Skeletal muscle tissue (tissue), 4 donors: ENCODE results near the gene FBXO2. TPM values are rescaled to one million over a fixed set of nuclear protein-coding genes. Genes with fewer than 3 reads are reported as not detected.
"Not testable (repeated sequence)": the region's sequence is repeated elsewhere in the genome, so short reads cannot be mapped to it uniquely, and the experiment has no call there.

Source experiments
- H3K27ac ChIP-seq: one replicate; pipeline ENCODE4 v1.7.0; 2013; ENCODE audit warnings: mild to moderate bottlenecking, low read depth, low read length, inconsistent platforms
- H3K27me3 ChIP-seq, 3 donors: one replicate each; pipeline ENCODE4 v1.7.0; 2013; ENCODE audit warnings: low read length in 3 of 3; ENCODE audit not compliant: control insufficient read depth in 3 of 3, insufficient read depth in 3 of 3
- H3K36me3 ChIP-seq, 3 donors: one replicate each; pipeline ENCODE4 v1.7.0; 2013; ENCODE audit warnings: low read length in 3 of 3; ENCODE audit not compliant: control insufficient read depth in 3 of 3, insufficient read depth in 3 of 3
- H3K4me1 ChIP-seq, 3 donors: one replicate each; pipeline ENCODE4 v1.7.0; 2013; ENCODE audit warnings: low read length in 3 of 3, mild to moderate bottlenecking in 3 of 3; ENCODE audit not compliant: control insufficient read depth in 3 of 3, insufficient read depth in 3 of 3
- H3K4me3 ChIP-seq, 3 donors: one replicate each; pipeline ENCODE4 v1.7.0; 2013; ENCODE audit warnings: low read length in 3 of 3
- H3K9ac ChIP-seq, 3 donors: one replicate each; pipeline ENCODE4 v1.7.0; 2013; ENCODE audit warnings: low read length in 3 of 3, mild to moderate bottlenecking in 3 of 3, moderate library complexity in 2 of 3, low read depth in 1 of 3
- H3K9me3 ChIP-seq, 3 donors: one replicate each; pipeline ENCODE4 v1.7.0; 2013; ENCODE audit warnings: low read length in 3 of 3; ENCODE audit not compliant: control insufficient read depth in 3 of 3
- total RNA-seq: library from RNA; depleted of rRNA; stranded (reverse); fragments of >200 nt; gene quantifications from one replicate; pipeline ENCODE4 v1.2.3, GENCODE V29; 2014
- donor health status: Osteomylitis.

The FBXO2 gene
- total RNA-seq, 1 donor from 2014 or later, result 0.52 TPM

DNA sequence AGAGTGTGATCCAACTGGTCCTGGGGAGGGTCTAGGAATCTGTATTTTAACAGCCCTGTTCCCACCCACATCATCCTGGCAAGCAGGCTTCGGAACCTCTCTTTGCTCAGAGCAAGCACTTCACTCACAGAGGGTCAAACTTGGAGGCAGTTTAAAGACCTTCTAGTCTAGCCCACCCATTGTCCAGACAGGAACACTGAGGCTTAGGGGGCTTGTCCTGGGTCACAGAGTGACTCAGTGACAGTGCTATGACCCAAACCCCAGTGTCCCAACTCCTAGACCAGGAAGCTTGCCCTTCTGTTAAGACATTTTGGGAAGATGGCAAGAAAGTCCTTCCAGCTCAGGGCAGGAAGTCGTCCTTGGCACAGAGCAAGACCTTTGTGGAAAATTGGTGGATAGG lies 36.5 kb downstream of the FBXO2 start:
- Histone ChIP-seq H3K27ac (no peak overlapping the region), H3K36me3 (no peaks in the 10 kb centered on the region), H3K4me3 (no peak overlapping the region), H3K4me1 (peaks cover 0 to 4% (median 0%) of the 10 kb centered on the region in 3 donors), H3K9me3 (no peaks in the 10 kb centered on the region), H3K9ac (no peak overlapping the region), H3K27me3 (peaks cover 50 to 73% (median 55%) of the 10 kb centered on the region in 3 donors)

DNA sequence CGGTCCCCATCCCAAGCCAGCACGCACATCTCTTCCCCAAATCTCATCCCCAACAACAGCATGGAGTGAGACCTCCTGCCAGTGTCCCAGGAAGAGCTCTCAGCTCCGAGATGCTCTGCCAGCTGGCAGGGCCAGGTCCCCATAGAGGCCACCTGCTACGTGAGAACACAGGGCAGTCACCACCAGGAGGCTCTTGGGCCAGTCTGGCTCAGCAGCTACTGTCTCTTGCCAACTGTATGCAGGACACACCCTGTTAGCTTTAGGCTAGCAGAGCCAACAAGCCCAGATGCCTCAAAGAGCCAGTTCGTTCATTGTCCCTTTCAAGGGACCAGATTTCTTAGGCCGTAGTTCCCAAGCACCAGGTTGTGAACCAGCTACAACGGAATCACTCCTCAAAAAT lies 36.9 kb downstream of the FBXO2 start:
- Histone ChIP-seq H3K4me3 (no peak overlapping the region), H3K4me1 (peaks cover 0 to 4% (median 0%) of the 10 kb centered on the region in 3 donors), H3K9me3 (no peaks in the 10 kb centered on the region), H3K27ac (no peak overlapping the region), H3K36me3 (no peaks in the 10 kb centered on the region), H3K27me3 (peaks cover 48 to 71% (median 54%) of the 10 kb centered on the region in 3 donors), H3K9ac (no peak overlapping the region)

- no peaks in the 10 kb centered on the region for H3K9me3 ChIP-seq
- H3K4me3 ChIP-seq, result no peak overlapping the region
- H3K9ac ChIP-seq, result no peak overlapping the region
- no peaks in the 10 kb centered on the region for H3K36me3 ChIP-seq
- peaks cover 45 to 66% (median 49%) of the 10 kb centered on the region in 3 donors for H3K27me3 ChIP-seq
- peaks cover 0 to 4% (median 0%) of the 10 kb centered on the region in 3 donors for H3K4me1 ChIP-seq
- H3K27ac ChIP-seq, result no peak overlapping the region
Measured at GRCh38 chr1:11616766-11617165, 37.5 kb downstream of the FBXO2 start.

GRCh38 chr1:11615090-11615489 lies 39.1 kb downstream of the FBXO2 start:
- H3K9ac ChIP-seq, result no peak overlapping the region
- H3K36me3 ChIP-seq, result no peaks in the 10 kb centered on the region
- peaks cover 0 to 4% (median 0%) of the 10 kb centered on the region in 3 donors for H3K4me1 ChIP-seq
- H3K27me3 ChIP-seq, result peaks cover 35 to 53% (median 36%) of the 10 kb centered on the region in 3 donors
- no peaks in the 10 kb centered on the region for H3K9me3 ChIP-seq
- H3K4me3 ChIP-seq, result no peak overlapping the region
- H3K27ac ChIP-seq, result no peak overlapping the region

- Histone ChIP-seq H3K27ac (no peak overlapping the region), H3K4me1 (peaks cover 0 to 4% (median 0%) of the 10 kb centered on the region in 3 donors), H3K27me3 (peaks cover 28 to 41% (median 35%) of the 10 kb centered on the region in 3 donors), H3K36me3 (no peaks in the 10 kb centered on the region), H3K9me3 (no peaks in the 10 kb centered on the region), H3K4me3 (no peak overlapping the region), H3K9ac (no peak overlapping the region)
Measured at GRCh38 chr1:11613347-11613746, 40.9 kb downstream of the FBXO2 start.

DNA sequence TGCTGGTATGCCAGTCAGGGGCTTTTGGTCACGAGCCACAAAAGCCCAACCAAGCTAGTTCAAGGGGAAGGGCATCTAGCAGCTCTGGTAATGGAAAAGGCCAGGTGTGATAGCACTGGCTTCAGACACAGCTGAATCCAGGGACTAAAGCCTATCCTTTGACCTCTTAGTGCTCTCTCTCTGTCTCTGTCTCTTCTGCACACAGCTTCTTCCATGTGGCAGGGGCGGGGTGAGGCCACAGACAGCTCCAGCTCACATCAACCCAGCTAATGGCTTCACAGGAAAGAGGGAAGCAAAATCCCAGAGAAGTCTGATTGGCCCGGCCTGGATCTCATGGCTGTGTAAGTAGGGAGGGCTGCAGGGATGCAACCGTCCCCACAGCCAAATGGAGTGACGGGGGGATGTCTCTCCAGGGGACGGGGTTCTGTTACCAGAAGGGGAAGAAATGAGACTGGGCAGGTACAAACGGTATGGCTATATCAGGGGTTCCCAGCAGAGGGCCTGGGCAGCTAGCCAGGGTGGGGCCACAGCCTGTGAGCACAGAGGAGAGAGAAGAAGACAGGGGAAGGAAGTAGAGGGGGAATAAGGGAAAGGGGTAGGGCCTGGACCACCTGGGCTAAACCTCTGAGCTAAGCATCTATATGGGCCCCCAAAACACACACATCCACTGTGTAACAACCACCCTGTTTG lies 42.4 kb downstream of the FBXO2 start:
- H3K9me3 ChIP-seq, result no peaks in the 10 kb centered on the region
- H3K9ac ChIP-seq, result no peak overlapping the region
- H3K36me3 ChIP-seq, result no peaks in the 10 kb centered on the region
- peaks cover 21 to 26% (median 22%) of the 10 kb centered on the region in 3 donors for H3K27me3 ChIP-seq
- H3K4me3 ChIP-seq, result no peak overlapping the region
- no peaks in the 10 kb centered on the region for H3K4me1 ChIP-seq
- H3K27ac ChIP-seq, result no peak overlapping the region

DNA sequence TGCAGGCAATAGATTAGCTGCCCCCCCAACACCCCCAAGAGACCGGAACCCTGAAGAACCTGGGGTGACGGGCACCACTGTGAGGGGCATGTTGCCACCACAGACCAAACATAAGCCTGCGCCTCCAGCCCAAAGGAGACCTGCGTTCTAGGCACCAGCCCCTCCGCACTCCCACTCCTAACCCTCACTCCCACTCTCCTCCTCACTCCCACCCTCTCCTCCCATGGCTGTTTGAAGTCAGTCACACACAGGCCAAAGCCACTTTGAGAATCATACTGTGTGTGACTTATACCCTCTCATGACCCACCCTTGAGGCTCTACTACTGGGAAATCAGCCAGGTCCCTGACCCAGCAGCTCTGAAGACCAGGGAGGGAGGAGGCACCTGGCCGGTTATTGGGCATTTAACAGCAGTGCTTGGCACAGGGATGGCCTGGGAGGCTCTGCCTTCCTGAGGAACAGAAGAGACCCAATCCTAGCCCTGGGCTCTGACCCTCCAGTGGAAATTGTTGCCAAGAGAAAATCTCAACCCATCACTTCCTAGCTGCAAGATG lies 43.5 kb downstream of the FBXO2 start:
- no peaks in the 10 kb centered on the region for H3K4me1 ChIP-seq
- H3K27me3 ChIP-seq, result peaks cover 11 to 16% (median 16%) of the 10 kb centered on the region in 3 donors
- H3K9me3 ChIP-seq, result no peaks in the 10 kb centered on the region
- H3K36me3 ChIP-seq, result no peaks in the 10 kb centered on the region
- no peak overlapping the region for H3K27ac ChIP-seq
- no peak overlapping the region for H3K9ac ChIP-seq
- H3K4me3 ChIP-seq, result no peak overlapping the region

- not testable (repeated sequence) for H3K4me1 ChIP-seq, H3K9ac ChIP-seq, H3K36me3 ChIP-seq, H3K9me3 ChIP-seq, H3K27ac ChIP-seq, H3K4me3 ChIP-seq
- peaks cover 2 to 11% (median 9%) of the 10 kb centered on the region in 3 donors for H3K27me3 ChIP-seq
Measured at GRCh38 chr1:11609378-11609777, 44.9 kb downstream of the FBXO2 start.

DNA sequence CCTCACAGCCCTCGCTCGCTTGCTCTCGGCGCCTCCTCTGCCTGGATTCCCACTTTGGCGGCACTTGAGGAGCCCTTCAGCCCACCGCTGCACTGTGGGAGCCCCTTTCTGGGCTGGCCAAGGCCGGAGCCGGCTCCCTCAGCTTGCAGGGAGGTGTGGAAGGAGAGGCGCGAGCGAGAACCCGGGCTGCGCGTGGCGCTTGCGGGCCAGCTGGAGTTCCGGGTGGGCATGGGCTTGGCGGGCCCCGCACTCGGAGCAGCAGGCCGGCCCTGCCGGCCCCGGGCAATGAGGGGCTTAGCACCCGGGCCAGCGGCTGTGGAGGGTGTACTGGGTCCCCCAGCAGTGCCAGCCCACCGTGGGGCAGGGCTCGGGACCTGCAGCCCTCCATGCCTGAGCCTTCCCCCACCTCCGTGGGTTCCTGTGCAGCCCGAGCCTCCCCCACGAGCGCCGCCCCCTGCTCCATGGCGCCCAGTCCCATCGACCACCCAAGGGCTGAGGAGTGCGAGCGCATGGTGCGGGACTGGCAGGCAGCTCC lies 45.6 kb downstream of the FBXO2 start:
- H3K4me1 ChIP-seq, H3K9me3 ChIP-seq, H3K4me3 ChIP-seq, H3K27ac ChIP-seq, H3K27me3 ChIP-seq, H3K36me3 ChIP-seq, H3K9ac ChIP-seq: not testable (repeated sequence)

DNA sequence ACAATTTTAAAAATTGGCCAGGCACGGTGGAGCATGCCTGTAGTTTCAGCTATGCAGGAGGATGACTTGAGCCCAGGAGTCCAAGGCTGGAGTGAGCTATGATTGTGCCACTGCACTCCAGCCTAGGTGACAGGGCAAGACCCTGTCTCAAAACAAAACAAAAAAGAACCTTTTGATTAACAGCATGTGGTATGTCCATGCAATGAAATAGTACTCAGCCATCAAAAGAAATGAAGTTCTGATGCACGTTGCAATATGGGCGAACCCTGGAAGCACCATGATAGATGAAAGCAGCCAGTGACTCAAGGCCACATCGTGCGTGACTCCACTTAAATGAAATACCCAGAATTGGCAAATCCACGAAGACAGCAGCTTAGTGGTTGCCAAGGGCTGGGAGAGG lies 47.5 kb downstream of the FBXO2 start:
- no peak overlapping the region for H3K4me3 ChIP-seq
- no peak overlapping the region for H3K9ac ChIP-seq
- H3K27me3 ChIP-seq, result peaks cover 3 to 15% (median 13%) of the 10 kb centered on the region in 3 donors
- H3K4me1 ChIP-seq, result no peaks in the 10 kb centered on the region
- no peak overlapping the region for H3K27ac ChIP-seq
- no peaks in the 10 kb centered on the region for H3K9me3 ChIP-seq
- H3K36me3 ChIP-seq, result no peaks in the 10 kb centered on the region
